Neural cell (in vitro differentiated cells): ENCODE data around the gene CDKAL1.

Experiments
- CTCF ChIP-seq: fragments of 450-650 bp; IDR thresholded peaks from 2 replicates; pipeline ENCODE4 v1.5.1; 2014; ENCODE audit warnings: antibody characterized with exemption, mild to moderate bottlenecking, moderate library complexity; ENCODE audit not compliant: poor library complexity, severe bottlenecking
- EP300 ChIP-seq: fragments of 450-650 bp; conservative IDR thresholded peaks from 2 replicates; pipeline ENCODE4 v1.6.1; 2014; ENCODE audit warnings: antibody characterized with exemption, mild to moderate bottlenecking, moderate library complexity; ENCODE audit not compliant: poor library complexity, severe bottlenecking
- MXI1 ChIP-seq: fragments of 450-650 bp; conservative IDR thresholded peaks from 2 replicates; pipeline ENCODE4 v1.6.1; 2014; ENCODE audit warnings: antibody characterized with exemption, mild to moderate bottlenecking; ENCODE audit not compliant: poor library complexity, severe bottlenecking
- RAD21 ChIP-seq: fragments of 450-650 bp; conservative IDR thresholded peaks from 2 replicates; pipeline ENCODE4 v1.6.1; 2014; ENCODE audit warnings: antibody characterized with exemption, mild to moderate bottlenecking, moderate library complexity
- SMC3 ChIP-seq: fragments of 450-650 bp; conservative IDR thresholded peaks from 2 replicates; pipeline ENCODE4 v1.6.1; 2014; ENCODE audit warnings: antibody characterized with exemption, mild to moderate bottlenecking, moderate library complexity; ENCODE audit not compliant: poor library complexity

DNA sequence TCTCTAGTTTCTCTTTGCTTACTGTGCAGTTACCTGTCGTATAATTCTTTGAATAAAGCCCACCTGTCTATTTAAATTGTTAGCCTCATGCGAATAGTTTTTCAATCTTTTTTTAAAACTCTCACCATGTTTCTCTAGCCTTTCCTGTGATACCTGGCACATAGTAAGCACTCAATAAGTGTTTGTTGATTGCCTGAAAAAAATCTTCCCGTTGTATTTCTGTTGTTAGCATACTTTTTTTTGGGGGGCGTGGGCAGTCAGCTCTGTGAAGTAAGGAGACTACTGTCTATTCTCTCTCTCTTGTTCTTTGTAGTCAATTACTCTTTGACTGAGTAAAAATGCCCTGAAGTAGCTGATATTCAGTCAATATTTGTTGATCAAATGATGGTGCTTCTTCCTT is 205.8 kb downstream of the CDKAL1 start:
- TF ChIP-seq RAD21 (no peak), EP300 (no peak), MXI1 (no peak), CTCF (no peak), SMC3 (no peak)
